ENCODE measurements around the gene BTBD3.

Gene BTBD3

GRCh38 chr20:11918391-11918845 is 725 bp downstream of the BTBD3 start:
- no peak for DNase-seq (ENCODE audit: low spot score)

- DNase-seq (ENCODE audit: low spot score), result no peak
These were observed 1.3 kb downstream of the BTBD3 start for GRCh38 chr20:11918981-11919380.

- no peak for DNase-seq (ENCODE audit: low spot score)
These were observed 1.9 kb downstream of the BTBD3 start for GRCh38 chr20:11919581-11919980.

GRCh38 chr20:11920083-11920482 is 2.4 kb downstream of the BTBD3 start:
- no peak for DNase-seq (ENCODE audit: low spot score)

GRCh38 chr20:11921321-11921720 is 3.6 kb downstream of the BTBD3 start:
- no peak for DNase-seq (ENCODE audit: low spot score)

GRCh38 chr20:11922561-11922960 is 4.9 kb downstream of the BTBD3 start:
- no peak for DNase-seq (ENCODE audit: low spot score)

GRCh38 chr20:11924923-11925322 is 7.2 kb downstream of the BTBD3 start:
- no peak for DNase-seq (ENCODE audit: low spot score)

- no peak for DNase-seq (ENCODE audit: low spot score)
These were observed 8.8 kb downstream of the BTBD3 start for GRCh38 chr20:11926292-11926998.

- DNase-seq (ENCODE audit: low spot score), result no peak
These were observed 12.3 kb downstream of the BTBD3 start for GRCh38 chr20:11929947-11930346.

- DNase-seq (ENCODE audit: low spot score), result no peak
These were observed 17.8 kb downstream of the BTBD3 start for GRCh38 chr20:11935212-11936154.

GRCh38 chr20:11936157-11936556 is 18.5 kb downstream of the BTBD3 start:
- DNase-seq (ENCODE audit: low spot score), result no peak

GRCh38 chr20:11937230-11937629 is 19.5 kb downstream of the BTBD3 start:
- no peak for DNase-seq (ENCODE audit: low spot score)

- no peak for DNase-seq (ENCODE audit: low spot score)
These were observed 24.0 kb downstream of the BTBD3 start for GRCh38 chr20:11941593-11942246.

- DNase-seq (ENCODE audit: low spot score), result no peak
These were observed 26.1 kb downstream of the BTBD3 start for GRCh38 chr20:11943778-11944177.

GRCh38 chr20:11948806-11949205 is 31.1 kb downstream of the BTBD3 start:
- no peak for DNase-seq (ENCODE audit: low spot score)

GRCh38 chr20:11949711-11950110 is 32.0 kb downstream of the BTBD3 start:
- no peak for DNase-seq (ENCODE audit: low spot score)

GRCh38 chr20:11951696-11952095 is 34.0 kb downstream of the BTBD3 start:
- DNase-seq (ENCODE audit: low spot score), result no peak

GRCh38 chr20:11952639-11953038 is 34.9 kb downstream of the BTBD3 start:
- DNase-seq (ENCODE audit: low spot score), result no peak

GRCh38 chr20:11957911-11958310 is 40.2 kb downstream of the BTBD3 start:
- DNase-seq (ENCODE audit: low spot score), result no peak

GRCh38 chr20:11958855-11959254 is 41.2 kb downstream of the BTBD3 start:
- DNase-seq (ENCODE audit: low spot score), result no peak

GRCh38 chr20:11965602-11966001 is 47.9 kb downstream of the BTBD3 start:
- no peak for DNase-seq (ENCODE audit: low spot score)

- no peak for DNase-seq (ENCODE audit: low spot score)
These were observed 48.5 kb downstream of the BTBD3 start for GRCh38 chr20:11966186-11966585.
